HCT116 (cell line): ENCODE data around the gene WBP1L.

Experiments
- CTCF ChIP-seq, 3 experiments: fragments of 200-600 bp in 1 of 3; sonication (generic) in 1 of 3; IDR thresholded peaks in 2 of 3; conservative IDR thresholded peaks in 1 of 3; 2 replicates each; pipeline ENCODE4 v1.5.1; 2012 to 2017; ENCODE audit warnings: low read depth in 2 of 3, low read length in 2 of 3, antibody characterized with exemption in 1 of 3, borderline replicate concordance in 1 of 3, control low read depth in 1 of 3, mild to moderate bottlenecking in 1 of 3, mixed read lengths in 1 of 3, mixed run types in 1 of 3, moderate library complexity in 1 of 3; ENCODE audit not compliant: insufficient read depth in 1 of 3
- EGR1 ChIP-seq: IDR thresholded peaks from 2 replicates; pipeline ENCODE4 v1.6.1; 2012; ENCODE audit warnings: low read depth
- EZH2phosphoT487 ChIP-seq: fragments of 200-600 bp; IDR thresholded peaks from 2 replicates; pipeline ENCODE4 v1.6.1; 2018; ENCODE audit warnings: antibody characterized with exemption, borderline replicate concordance
- POLR2A ChIP-seq: IDR thresholded peaks from 2 replicates; pipeline ENCODE4 v1.7.0; 2011; ENCODE audit warnings: borderline replicate concordance; ENCODE audit not compliant: insufficient read depth, insufficient read length; ENCODE audit errors: extremely low read depth
- POLR2AphosphoS5 ChIP-seq: IDR thresholded peaks from 2 replicates; pipeline ENCODE4 v1.6.1; 2011; ENCODE audit warnings: mild to moderate bottlenecking, low read depth, low read length, moderate library complexity
- RAD21 ChIP-seq: IDR thresholded peaks from 2 replicates; pipeline ENCODE4 v1.6.1; 2012; ENCODE audit warnings: low read depth, mild to moderate bottlenecking
- REST ChIP-seq: IDR thresholded peaks from 2 replicates; pipeline ENCODE4 v1.6.1; 2012; ENCODE audit warnings: low read depth
- SRF ChIP-seq: IDR thresholded peaks from 2 replicates; pipeline ENCODE4 v1.6.1; 2012; ENCODE audit warnings: low read depth
- ZBTB33 ChIP-seq: IDR thresholded peaks from 2 replicates; pipeline ENCODE4 v1.6.1; 2011; ENCODE audit warnings: mild to moderate bottlenecking, low read length, moderate library complexity; ENCODE audit not compliant: insufficient replicate concordance; ENCODE audit errors: extremely low read depth
- ZNF274 ChIP-seq: fragments of 200-500 bp; sonication (Bioruptor generic); IDR thresholded peaks from 2 replicates; pipeline ENCODE4 v1.6.1; 2014; ENCODE audit warnings: mild to moderate bottlenecking, low read depth, low read length, inconsistent platforms

GRCh38 chr10:102811346-102811745 is 67.6 kb downstream of the WBP1L start:
- TF ChIP-seq CTCF (IDR thresholded peaks at IDR 0.05 in 2 of 3, conservative IDR thresholded peaks at IDR 0.05 in 1 of 3; ENCODE audit: borderline replicate concordance in 1 of 3, insufficient read depth in 1 of 3, low read depth in 2 of 3, low read length in 2 of 3) (no peak), POLR2A (no peak), ZNF274 (no peak), SRF (no peak), POLR2AphosphoS5 (no peak), RAD21 (no peak), EGR1 (no peak), REST (no peak), ZBTB33 (no peak), EZH2phosphoT487 (no peak)
